PC-3 (cell line): Measurements from ENCODE around the gene NFKB1.

Experiments used
- EZH2 ChIP-seq: fragments of 300-600 bp; sonication (generic); IDR thresholded peaks from one replicate; pipeline ENCODE4 v1.6.1; 2017; ENCODE audit warnings: antibody characterized with exemption, mild to moderate bottlenecking, low read length; ENCODE audit not compliant: unreplicated experiment
- EZH2phosphoT487 ChIP-seq: fragments of 300-600 bp; sonication (generic); IDR thresholded peaks from 2 replicates; pipeline ENCODE4 v1.6.1; 2018; ENCODE audit warnings: mild to moderate bottlenecking, antibody characterized with exemption, low read length, borderline replicate concordance
- TF ChIP-seq, protein P1 (sequence below): fragments of 300-600 bp; sonication (generic); conservative IDR thresholded peaks from 2 replicates; pipeline ENCODE4 v1.5.1; 2017; ENCODE audit warnings: antibody characterized with exemption, low read depth, mild to moderate bottlenecking, low read length

- TF ChIP-seq, protein P1, sequence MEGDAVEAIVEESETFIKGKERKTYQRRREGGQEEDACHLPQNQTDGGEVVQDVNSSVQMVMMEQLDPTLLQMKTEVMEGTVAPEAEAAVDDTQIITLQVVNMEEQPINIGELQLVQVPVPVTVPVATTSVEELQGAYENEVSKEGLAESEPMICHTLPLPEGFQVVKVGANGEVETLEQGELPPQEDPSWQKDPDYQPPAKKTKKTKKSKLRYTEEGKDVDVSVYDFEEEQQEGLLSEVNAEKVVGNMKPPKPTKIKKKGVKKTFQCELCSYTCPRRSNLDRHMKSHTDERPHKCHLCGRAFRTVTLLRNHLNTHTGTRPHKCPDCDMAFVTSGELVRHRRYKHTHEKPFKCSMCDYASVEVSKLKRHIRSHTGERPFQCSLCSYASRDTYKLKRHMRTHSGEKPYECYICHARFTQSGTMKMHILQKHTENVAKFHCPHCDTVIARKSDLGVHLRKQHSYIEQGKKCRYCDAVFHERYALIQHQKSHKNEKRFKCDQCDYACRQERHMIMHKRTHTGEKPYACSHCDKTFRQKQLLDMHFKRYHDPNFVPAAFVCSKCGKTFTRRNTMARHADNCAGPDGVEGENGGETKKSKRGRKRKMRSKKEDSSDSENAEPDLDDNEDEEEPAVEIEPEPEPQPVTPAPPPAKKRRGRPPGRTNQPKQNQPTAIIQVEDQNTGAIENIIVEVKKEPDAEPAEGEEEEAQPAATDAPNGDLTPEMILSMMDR, result no peak
- TF ChIP-seq EZH2phosphoT487 (no peak), EZH2 (no peak)
Observed at GRCh38 chr4:102631616-102632015, 130.5 kb downstream of the NFKB1 start.
